ENCODE results near the gene TYRP1.

TYRP1 gene

DNA sequence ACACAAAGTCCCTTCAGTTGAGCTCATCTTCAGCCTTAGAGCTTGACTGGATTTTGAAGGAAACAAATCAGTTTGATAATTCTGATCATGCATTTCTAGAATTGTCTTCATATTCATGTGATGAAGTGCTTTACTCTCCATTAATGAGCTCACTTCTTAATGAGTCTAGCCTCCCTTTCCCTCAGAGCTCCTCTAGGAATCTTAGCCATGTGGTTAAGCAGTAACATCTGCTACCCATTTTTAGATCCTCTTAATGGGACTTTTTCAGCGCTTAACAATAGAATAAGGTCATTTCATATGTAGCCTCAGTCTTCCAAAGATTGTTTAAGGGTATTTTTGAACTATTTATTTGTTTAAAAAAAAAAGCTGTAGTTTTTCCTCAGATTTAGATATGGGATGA lies 44.7 kb downstream of the TYRP1 start:
- no peak for DNase-seq

GRCh38 chr9:12739014-12739652 lies 45.9 kb downstream of the TYRP1 start:
- DNase-seq, result no peak

- no peak for DNase-seq
These were observed 47.7 kb downstream of the TYRP1 start for GRCh38 chr9:12740845-12741244.

GRCh38 chr9:12748016-12748415 lies 54.8 kb downstream of the TYRP1 start:
- DNase-seq, result no peak

DNA sequence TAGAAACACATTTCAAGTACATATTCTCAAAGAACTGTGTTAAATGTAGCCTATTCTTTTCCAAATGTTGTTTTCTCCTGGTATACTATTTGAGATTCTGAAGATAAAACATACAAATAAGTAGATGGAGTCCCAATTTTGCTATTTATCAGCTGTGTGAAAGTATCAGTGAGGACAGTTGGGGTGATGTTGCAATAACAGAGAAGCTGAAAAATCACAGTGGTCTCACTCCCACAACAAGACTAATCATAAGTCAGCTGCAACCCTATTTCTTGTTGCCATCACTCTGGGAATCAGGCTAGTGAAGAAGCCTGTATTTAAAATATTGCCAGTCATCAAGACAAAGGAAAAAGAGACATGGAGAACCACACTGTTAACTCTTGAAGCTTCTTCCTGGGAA lies 55.8 kb downstream of the TYRP1 start:
- DNase-seq, result no peak

GRCh38 chr9:12753931-12754330 lies 60.7 kb downstream of the TYRP1 start:
- no peak for DNase-seq

- no peak for DNase-seq
These were observed 66.6 kb downstream of the TYRP1 start for GRCh38 chr9:12759761-12760160.

All from NCI-H1694 treated with DMSO at 0.1 percent for 48 hours (cell line).